Brain pericyte (primary cell): ENCODE results near the gene MYL3.

Experiments
- DNase-seq: peaks from one replicate; pipeline ENCODE4 v3.0.0-alpha.2; 2012; ENCODE audit warnings: low read depth, low spot score

The MYL3 gene

DNA sequence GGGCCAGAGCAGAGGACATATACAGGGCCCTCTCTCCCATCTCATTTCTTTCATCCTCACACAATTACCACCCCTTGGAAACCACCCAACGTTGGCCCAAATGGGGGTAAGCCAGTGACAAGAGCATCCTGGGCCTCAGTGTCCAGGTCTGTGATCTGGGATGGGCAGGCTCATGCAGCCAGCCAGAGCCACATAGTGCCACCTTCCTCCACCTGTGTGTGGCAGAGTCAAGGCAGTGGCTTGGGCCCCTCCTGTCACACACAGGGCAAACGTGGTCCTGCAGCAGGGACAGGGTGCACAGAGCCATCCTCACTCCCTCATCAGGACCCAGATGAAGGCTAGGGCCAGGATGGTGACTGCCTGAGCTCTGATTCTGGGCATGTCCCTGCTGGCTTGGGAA, 2.3 kb upstream of the MYL3 start:
- no peak for DNase-seq

- no peak for DNase-seq
Observed at GRCh38 chr3:46865031-46865507, 1.8 kb upstream of the MYL3 start.

DNA sequence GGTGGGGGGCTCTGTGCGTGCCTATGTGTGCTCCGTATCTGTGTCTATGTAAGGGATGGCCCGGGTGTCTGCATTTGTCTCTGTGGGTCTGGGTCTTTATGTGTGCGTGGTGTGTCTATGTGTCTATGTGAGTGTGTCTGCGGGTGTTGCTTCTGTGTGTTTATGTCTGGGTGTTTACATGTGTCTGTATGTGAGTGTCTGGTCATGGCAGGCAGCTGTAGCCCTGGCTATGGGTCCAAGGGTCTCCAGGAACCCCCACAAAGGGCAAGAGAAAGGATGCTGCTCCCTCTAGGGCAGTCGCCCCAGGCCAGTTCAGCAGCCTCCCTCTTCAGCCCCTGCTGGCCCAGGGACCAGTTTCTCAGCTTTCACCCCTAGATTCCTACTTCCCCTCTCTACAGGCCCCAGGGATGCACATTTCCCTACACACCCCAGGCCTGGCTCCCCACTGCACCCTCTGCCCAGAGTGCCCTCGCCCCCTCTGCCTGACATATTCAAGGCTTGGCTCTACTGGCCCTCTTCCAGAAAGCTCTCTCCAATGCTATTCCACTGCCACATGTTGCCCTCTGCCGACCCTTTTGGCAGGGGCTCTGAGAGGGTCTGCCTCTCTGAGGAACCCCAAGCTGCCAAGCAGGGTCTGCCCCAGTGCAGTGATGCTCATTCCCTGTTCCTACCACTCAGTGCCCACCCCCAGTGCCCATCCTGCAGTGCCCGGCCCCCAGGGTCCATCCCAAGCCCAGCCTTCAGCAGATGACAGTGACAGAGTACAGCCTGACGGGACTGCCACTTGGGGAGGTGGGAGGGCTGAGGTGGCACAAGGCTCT, 1.0 kb upstream of the MYL3 start:
- no peak for DNase-seq

DNA sequence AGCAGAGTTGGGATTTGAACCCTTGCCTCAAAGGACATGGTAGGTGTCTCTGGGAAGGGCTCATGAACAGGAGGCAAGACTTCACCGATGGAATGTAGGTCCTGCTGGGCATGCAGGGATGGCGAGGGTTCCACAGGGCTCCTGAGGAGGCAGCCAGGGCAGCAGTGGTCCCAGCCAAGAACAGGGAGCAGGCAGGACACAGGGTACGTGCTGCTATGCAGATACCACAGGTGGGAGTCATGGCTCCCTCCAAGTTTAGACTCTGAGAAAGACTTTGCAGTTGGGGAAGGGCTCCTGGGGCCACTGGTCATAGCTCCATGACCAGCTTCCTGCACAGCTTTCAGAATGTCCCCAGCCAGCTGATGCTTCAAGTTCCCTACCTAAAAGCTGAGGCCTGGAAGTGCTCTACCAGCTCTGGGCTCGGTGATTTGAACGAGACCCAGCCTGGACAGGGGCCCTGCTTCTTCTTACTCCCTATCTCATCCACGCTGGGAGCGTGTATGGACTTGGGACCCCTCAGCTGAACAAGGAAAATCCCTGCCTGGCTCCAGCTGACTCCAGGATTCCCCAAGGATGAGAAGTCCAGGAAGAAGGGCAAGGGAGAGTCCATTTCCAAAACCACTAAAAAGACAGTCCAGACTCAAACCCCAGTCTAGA, 747 bp downstream of the MYL3 start:
- DNase-seq: no peak

- DNase-seq: no peak
Observed at GRCh38 chr3:46861605-46862368, 1.5 kb downstream of the MYL3 start.

DNA sequence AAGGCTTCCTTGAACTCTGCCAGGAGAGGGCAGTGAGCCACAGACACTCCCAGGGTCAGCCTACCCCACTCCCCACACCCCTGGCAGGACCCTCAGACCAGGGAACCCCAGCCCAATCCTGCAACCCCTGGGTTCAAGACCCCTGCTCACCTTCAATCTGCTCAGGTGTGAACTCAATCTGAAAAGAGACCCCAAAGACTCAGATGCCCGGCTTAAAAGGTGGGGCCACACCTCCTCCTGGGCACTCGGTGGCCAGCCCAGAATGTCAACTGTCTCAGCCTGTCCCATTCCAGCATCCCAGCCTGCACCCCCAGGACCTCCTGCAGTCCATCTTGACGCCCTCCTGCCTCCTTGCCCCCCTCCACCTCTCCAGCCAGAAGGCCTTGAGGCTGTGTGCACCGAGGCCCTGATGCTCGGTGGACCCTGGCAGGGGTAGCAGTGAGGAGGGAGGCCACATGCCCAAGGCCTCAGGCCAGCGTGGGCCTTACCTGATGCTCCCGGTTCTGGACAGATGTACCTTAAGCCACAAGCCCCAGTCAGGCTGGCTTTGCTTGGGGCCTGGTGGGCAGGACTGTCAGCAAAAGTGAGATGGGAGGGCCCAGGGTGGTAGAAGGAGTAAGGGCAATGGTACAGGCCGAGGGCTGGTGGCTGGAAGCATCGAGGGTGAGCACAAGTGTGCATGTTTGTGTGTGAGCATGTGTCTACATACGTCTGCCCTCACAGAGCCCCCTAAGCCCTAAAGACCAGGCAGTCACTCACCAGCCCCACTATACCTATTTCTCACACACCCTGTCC, 2.2 kb downstream of the MYL3 start:
- DNase-seq: no peak

DNA sequence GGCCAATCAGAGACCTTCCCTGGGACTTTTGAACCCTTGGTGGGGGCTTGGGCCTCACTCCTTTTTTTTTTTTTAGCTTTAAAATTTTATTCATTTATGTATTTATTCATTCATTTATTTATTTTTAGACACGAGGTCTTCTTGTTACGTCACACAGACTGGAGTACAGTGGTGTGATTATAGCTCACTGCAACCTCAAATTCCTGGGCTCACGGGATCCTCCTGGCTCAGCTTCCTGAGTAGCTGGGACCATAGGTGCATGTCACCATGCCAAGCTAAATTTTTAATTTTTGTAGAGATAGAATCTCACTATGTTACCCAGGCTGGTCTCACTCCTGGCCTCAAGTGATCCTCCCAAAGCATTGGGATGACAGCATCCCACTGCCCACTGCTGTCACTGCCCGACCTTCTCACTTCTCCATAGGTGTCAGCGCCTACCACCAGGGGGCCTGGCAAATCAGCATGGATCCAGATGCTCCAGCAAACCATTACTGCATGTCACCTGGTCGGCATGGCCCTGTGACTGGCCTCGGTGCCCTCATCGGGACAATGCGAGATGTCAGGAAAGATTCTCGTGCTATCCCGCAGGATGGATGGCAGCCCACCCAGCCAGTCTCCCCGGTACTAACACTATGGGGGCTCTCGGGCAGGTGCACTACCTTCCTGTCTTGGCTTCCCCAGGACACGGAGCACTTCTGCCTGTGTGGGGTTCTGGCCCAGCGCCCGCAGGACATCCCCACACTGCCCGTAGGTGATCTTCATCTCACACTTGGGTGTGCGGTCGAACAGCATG, 3.0 kb downstream of the MYL3 start:
- no peak for DNase-seq

- DNase-seq: no peak
Observed at GRCh38 chr3:46859001-46859710, 4.1 kb downstream of the MYL3 start.

DNA sequence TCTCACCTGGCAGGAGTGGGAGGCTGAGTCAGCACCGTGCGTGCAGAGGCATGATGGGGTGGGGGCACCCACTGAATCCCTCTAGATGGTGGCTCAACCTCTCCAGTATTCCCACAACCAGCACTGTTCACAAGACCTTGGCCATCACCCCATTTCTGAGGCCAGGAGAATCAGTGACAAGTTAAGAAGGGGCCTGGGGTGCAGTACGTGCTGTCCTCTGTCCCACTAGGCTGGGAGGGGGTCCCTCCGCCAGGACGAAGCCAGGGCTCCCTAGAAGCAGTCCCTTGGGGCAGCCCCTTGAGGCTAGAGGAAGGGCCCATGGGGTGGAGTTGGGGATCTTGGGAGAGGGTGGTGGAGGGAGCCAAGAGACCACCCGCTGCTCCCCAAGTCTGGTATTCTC, 4.8 kb downstream of the MYL3 start:
- DNase-seq: no peak

- no peak for DNase-seq
Observed at GRCh38 chr3:46857485-46858341, 5.5 kb downstream of the MYL3 start.

- no peak for DNase-seq
Observed at GRCh38 chr3:46856576-46857471, 6.4 kb downstream of the MYL3 start.

DNA sequence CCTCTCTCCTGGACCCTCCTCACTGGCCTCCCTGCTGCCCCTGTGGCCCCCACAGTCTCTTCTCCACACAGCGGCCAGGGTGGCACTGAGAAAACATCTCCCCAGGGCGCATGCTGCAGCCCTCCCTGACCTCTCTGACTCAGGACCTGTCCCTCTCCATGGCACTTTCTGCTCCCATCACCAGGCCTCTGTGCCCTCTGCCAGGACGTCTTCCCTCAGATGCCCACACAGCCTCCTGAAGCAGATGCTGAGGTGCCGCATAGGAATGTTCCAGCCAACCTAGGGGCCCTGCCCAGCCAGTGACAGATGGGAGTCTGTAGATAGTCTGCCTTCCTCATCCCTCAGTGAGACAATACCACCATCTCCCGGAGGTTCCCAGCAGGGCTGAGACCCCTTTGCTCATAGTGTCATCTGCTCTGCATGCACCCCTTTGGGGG, 8.7 kb downstream of the MYL3 start:
- DNase-seq: no peak

DNA sequence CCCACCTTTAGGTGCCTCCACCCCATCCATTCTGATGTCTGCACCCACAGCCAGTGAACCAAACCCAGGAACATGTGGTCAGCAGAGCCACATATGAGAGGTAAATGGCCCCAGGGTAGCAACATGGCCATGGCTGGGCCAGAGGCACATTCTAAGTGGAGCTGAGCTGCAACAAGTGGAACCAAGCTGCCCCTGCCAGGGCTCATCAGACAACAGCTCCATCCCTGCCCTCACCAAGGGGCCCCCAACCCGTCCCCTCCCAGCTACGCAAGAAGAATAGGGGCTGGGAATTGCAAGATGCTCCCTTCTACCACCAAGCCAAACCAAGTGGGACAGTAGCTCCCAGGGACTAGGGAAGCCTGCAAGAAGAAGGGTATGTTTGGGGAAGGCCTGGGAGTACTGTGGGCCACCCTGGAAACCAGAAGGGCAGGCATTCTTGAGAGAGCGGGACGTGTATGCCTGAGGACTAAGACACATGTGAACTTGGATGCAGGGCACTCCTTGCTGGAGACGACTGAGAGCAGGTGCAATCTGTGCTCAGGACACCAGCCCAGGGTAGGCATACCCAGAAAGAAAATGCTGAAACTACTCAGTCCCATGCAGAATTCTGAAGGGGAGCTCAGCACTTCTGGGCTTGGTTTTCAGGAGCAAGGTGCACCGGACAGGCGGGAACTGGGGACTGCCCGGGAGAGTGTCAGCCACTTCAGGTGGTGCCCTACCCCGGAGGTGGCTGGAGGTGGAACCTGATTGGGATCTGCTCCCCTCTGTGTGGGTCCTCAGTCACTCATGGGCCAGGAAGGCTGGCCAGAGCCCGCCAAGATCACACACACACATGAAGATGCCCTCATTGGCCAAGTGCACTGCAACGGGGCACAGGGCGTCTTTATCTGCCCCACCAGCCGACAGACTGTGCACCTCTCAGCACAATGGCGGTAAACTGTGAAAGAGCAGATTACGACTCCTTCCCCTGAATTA, 9.5 kb downstream of the MYL3 start:
- DNase-seq: no peak

DNA sequence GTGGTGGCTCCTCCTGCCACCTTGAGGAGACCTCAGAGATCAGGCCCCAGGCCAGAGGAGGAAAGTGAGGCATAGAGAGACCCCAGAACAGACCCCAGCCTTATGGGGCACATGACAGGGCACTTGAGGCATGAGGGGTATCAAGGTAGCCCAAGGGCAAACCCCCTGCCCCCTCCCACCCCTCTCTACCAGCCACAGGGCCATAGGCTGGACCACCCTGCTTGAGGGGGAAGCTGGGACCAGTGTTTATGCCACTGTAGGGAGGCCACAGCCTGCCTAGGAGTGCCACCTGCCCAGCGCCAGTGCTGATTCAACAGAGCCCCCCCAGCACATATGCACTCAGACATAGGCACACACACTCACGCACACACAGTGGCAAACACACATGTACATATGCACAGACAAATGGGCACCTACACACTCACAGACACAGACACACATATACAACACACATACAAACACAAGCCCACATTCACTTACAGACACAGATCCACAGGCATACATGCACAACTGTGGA, 10.3 kb downstream of the MYL3 start:
- no peak for DNase-seq

DNA sequence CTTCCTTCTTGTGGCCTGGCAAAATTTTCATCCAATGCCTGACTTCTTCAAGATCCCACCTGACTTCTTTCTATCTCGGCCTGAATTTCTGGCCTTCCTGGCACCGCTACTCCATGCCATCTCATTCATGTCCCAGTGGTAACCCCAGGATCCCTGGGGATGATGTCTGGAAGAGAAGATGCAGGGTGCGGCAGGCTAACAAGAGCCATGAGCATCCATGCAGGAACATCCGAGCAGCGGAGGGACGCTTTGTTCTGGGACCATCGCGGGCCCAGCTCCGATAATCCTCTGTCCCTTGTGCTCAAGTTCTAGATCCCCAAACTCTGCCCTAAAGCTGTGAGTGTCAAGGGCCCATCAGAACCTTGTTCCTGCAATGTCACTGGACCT, 10.9 kb downstream of the MYL3 start:
- no peak for DNase-seq
